ENCODE data around the gene TSPAN6.

The TSPAN6 gene

DNA sequence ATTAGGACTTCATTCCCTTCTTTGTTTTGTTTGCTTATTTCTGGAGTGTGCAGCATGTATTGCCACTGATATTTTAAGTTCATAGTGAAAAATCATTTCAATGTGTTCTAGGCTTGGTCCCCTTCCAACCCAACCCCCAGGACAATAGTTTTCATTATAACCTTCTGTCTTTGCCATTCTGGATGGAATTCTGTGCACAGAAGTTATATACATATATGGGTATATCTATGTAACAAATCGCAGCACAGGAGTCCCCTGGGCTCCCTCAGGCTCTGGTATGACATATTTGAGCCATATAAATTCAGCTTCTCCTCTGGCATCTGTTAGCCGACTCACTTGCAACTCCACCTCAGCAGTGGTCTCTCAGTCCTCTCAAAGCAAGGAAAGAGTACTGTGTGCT, 52.0 kb downstream of the TSPAN6 start, which contains the start of gene TNMD:
TNMD (plus strand) TSS at position 326 of the 400 bp plus-strand sequence. CDS start 83 bp downstream, outside the sequence.
- no peak for DNase-seq (ENCODE audit: low spot score)

All from putamen (tissue), 1 donor.